Activated naive CD4-positive, alpha-beta T cell treated with anti-CD3 and anti-CD28 coated beads for 36 hours (primary cell): ENCODE results near the gene GAN. TPM values are rescaled to one million over a fixed set of nuclear protein-coding genes. Genes with fewer than 3 reads are reported as not detected.
"Not testable (repeated sequence)": the region's sequence is repeated elsewhere in the genome, so short reads cannot be mapped to it uniquely, and the experiment has no call there.

Experiments used
- CTCF ChIA-PET: fragments of 350-600 bp; sonication (Branson Sonifier 250); formaldehyde crosslinking; loops from one replicate; lab custom pipeline; 2021; ENCODE audit warnings: antibody characterized with exemption; lab: Charles Lee
- DNase-seq: peaks from one replicate; pipeline ENCODE4 v3.0.0-alpha.2; 2020
- H3K27ac Mint-ChIP-seq: one replicate; pipeline ENCODE4 v1.8.0; 2021; ENCODE audit warnings: mild to moderate bottlenecking, mixed read lengths
- H3K27me3 Mint-ChIP-seq: one replicate; pipeline ENCODE4 v1.8.0; 2021; ENCODE audit warnings: low read depth, mixed read lengths
- H3K36me3 Mint-ChIP-seq: one replicate; pipeline ENCODE4 v1.8.0; 2021; ENCODE audit warnings: low read depth, mixed read lengths
- H3K4me1 Mint-ChIP-seq: one replicate; pipeline ENCODE4 v1.8.0; 2021; ENCODE audit warnings: low read depth, mixed read lengths
- H3K4me3 Mint-ChIP-seq: one replicate; pipeline ENCODE4 v1.8.0; 2021; ENCODE audit warnings: mild to moderate bottlenecking, moderate library complexity, mixed read lengths
- H3K9me3 Mint-ChIP-seq: one replicate; pipeline ENCODE4 v1.8.0; 2021; ENCODE audit warnings: mixed read lengths
- intact Hi-C: fragments of 100-400 bp; cut with micrococcal nuclease; formaldehyde crosslinking; loops from one replicate; pipeline ENCODE4 v1.15.1; 2023
- total RNA-seq, 2 experiments: library from RNA; stranded (reverse); gene quantifications; one replicate each; pipeline ENCODE4 v1.2.3, GENCODE V29; 2021

Gene GAN
- total RNA-seq, 2 experiments from 2014 or later: 10.6 to 11.3 TPM

- CTCF ChIA-PET: interaction anchor here (0.6 to 0.8 kb wide), 3 partner anchors 9 to 458 kb away, joined by 3 to 6 read pairs (median 5); no protein-coding TSS in a partner anchor
- H3K27ac Mint-ChIP-seq, H3K36me3 Mint-ChIP-seq, H3K4me1 Mint-ChIP-seq, H3K27me3 Mint-ChIP-seq, H3K4me3 Mint-ChIP-seq, intact Hi-C loops, DNase-seq, H3K9me3 Mint-ChIP-seq: not testable (repeated sequence)
Measured at GRCh38 chr16:81422153-81422552, 107.4 kb downstream of the GAN start.

- no peaks in the 10 kb centered on the region for H3K27me3 Mint-ChIP-seq
- intact Hi-C loops: no loop called here
- H3K36me3 Mint-ChIP-seq: no peaks in the 10 kb centered on the region
- CTCF ChIA-PET: interaction anchor here (0.5 to 1.1 kb wide), 3 partner anchors 22 to 262 kb away, joined by 3 read pairs; no protein-coding TSS in a partner anchor
- DNase-seq: peak; percentile 80
- no peak overlapping the region for H3K4me3 Mint-ChIP-seq
- H3K9me3 Mint-ChIP-seq: no peaks in the 10 kb centered on the region
- H3K27ac Mint-ChIP-seq: no peak overlapping the region
- peaks cover 9% of the 10 kb centered on the region for H3K4me1 Mint-ChIP-seq
Measured at GRCh38 chr16:81424771-81425170, 110.0 kb downstream of the GAN start.

- peaks cover 9% of the 10 kb centered on the region for H3K4me1 Mint-ChIP-seq
- CTCF ChIA-PET: interaction anchor here (0.7 to 0.8 kb wide), 3 partner anchors 67 to 261 kb away, joined by 3 to 5 read pairs (median 3); no protein-coding TSS in a partner anchor
- DNase-seq: no peak
- no peak overlapping the region for H3K27ac Mint-ChIP-seq
- intact Hi-C loops: no loop called here
- H3K4me3 Mint-ChIP-seq: no peak overlapping the region
- H3K9me3 Mint-ChIP-seq: no peaks in the 10 kb centered on the region
- H3K27me3 Mint-ChIP-seq: no peaks in the 10 kb centered on the region
- no peaks in the 10 kb centered on the region for H3K36me3 Mint-ChIP-seq
Measured at GRCh38 chr16:81427219-81427618, 112.5 kb downstream of the GAN start.

GRCh38 chr16:81429045-81429521 lies 114.3 kb downstream of the GAN start:
- Mint-ChIP-seq H3K9me3 (no peaks in the 10 kb centered on the region), H3K4me1 (peaks cover 9% of the 10 kb centered on the region), H3K4me3 (no peak overlapping the region), H3K27ac (no peak overlapping the region), H3K36me3 (no peaks in the 10 kb centered on the region), H3K27me3 (no peaks in the 10 kb centered on the region)
- peak; percentile 14 for DNase-seq
- CTCF ChIA-PET: interaction anchor here (0.7 kb wide), 1 partner anchor 145 kb away, joined by 3 read pairs; no protein-coding TSS in a partner anchor
- intact Hi-C loops: no loop called here

GRCh38 chr16:81431554-81432353 lies 117.0 kb downstream of the GAN start:
- Mint-ChIP-seq H3K36me3 (no peaks in the 10 kb centered on the region), H3K9me3 (no peaks in the 10 kb centered on the region), H3K4me1 (no peaks in the 10 kb centered on the region), H3K27ac (no peak overlapping the region), H3K27me3 (no peaks in the 10 kb centered on the region), H3K4me3 (no peak overlapping the region)
- intact Hi-C loops: no loop called here
- no peak for DNase-seq
- CTCF ChIA-PET: interaction anchor here (0.7 to 1.0 kb wide), 2 partner anchors 11 to 192 kb away, joined by 3 read pairs; no protein-coding TSS in a partner anchor

GRCh38 chr16:81432937-81433557 lies 118.3 kb downstream of the GAN start:
- peaks cover 4% of the 10 kb centered on the region for H3K27me3 Mint-ChIP-seq
- no peak for DNase-seq
- H3K9me3 Mint-ChIP-seq: no peaks in the 10 kb centered on the region
- no peak overlapping the region for H3K4me3 Mint-ChIP-seq
- H3K36me3 Mint-ChIP-seq: no peaks in the 10 kb centered on the region
- H3K4me1 Mint-ChIP-seq: no peaks in the 10 kb centered on the region
- H3K27ac Mint-ChIP-seq: no peak overlapping the region
- CTCF ChIA-PET: interaction anchor here (0.6 kb wide), 1 partner anchor 8 kb away, joined by 4 read pairs; no protein-coding TSS in a partner anchor
- intact Hi-C loops: no loop called here

GRCh38 chr16:81435103-81435502 lies 120.3 kb downstream of the GAN start:
- intact Hi-C loops: no loop called here
- H3K27ac Mint-ChIP-seq: no peak overlapping the region
- H3K4me3 Mint-ChIP-seq: no peak overlapping the region
- no peaks in the 10 kb centered on the region for H3K36me3 Mint-ChIP-seq
- no peaks in the 10 kb centered on the region for H3K4me1 Mint-ChIP-seq
- CTCF ChIA-PET: no interaction called here
- H3K9me3 Mint-ChIP-seq: no peaks in the 10 kb centered on the region
- H3K27me3 Mint-ChIP-seq: peaks cover 7% of the 10 kb centered on the region
- no peak for DNase-seq

GRCh38 chr16:81435567-81435966 lies 120.8 kb downstream of the GAN start:
- Mint-ChIP-seq H3K36me3 (no peaks in the 10 kb centered on the region), H3K4me3 (no peak overlapping the region), H3K4me1 (no peaks in the 10 kb centered on the region), H3K9me3 (no peaks in the 10 kb centered on the region), H3K27ac (no peak overlapping the region), H3K27me3 (peaks cover 7% of the 10 kb centered on the region)
- intact Hi-C loops: no loop called here
- no peak for DNase-seq
- CTCF ChIA-PET: no interaction called here

GRCh38 chr16:81436386-81436785 lies 121.6 kb downstream of the GAN start:
- Mint-ChIP-seq H3K36me3 (no peaks in the 10 kb centered on the region), H3K27ac (no peak overlapping the region), H3K4me1 (no peaks in the 10 kb centered on the region), H3K9me3 (no peaks in the 10 kb centered on the region), H3K4me3 (no peak overlapping the region), H3K27me3 (peaks cover 7% of the 10 kb centered on the region)
- intact Hi-C loops: no loop called here
- CTCF ChIA-PET: no interaction called here
- no peak for DNase-seq

GRCh38 chr16:81437865-81438264 lies 123.1 kb downstream of the GAN start:
- intact Hi-C loops: no loop called here
- no peaks in the 10 kb centered on the region for H3K4me1 Mint-ChIP-seq
- H3K4me3 Mint-ChIP-seq: no peak overlapping the region
- H3K27me3 Mint-ChIP-seq: peaks cover 7% of the 10 kb centered on the region
- CTCF ChIA-PET: no interaction called here
- no peak overlapping the region for H3K27ac Mint-ChIP-seq
- DNase-seq: no peak
- H3K9me3 Mint-ChIP-seq: no peaks in the 10 kb centered on the region
- H3K36me3 Mint-ChIP-seq: no peaks in the 10 kb centered on the region
